GM18508 (cell line): ENCODE results near the gene MRPL23.

Experiments used
- ATAC-seq: cut with Tn5 transposase; IDR thresholded peaks from one replicate; pipeline ENCODE4 v1.9.1; 2021; ENCODE audit warnings: moderate number of reproducible peaks; ENCODE audit not compliant: insufficient read depth, unreplicated experiment

MRPL23 gene

GRCh38 chr11:1920909-1921573 lies 26.1 kb upstream of the MRPL23 start:
- ATAC-seq: no peak

GRCh38 chr11:1921574-1922141 lies 25.5 kb upstream of the MRPL23 start:
- no peak for ATAC-seq

GRCh38 chr11:1922481-1923081 lies 24.6 kb upstream of the MRPL23 start:
- no peak for ATAC-seq

- no peak for ATAC-seq
These were observed 23.8 kb upstream of the MRPL23 start for GRCh38 chr11:1923201-1923956.

GRCh38 chr11:1924181-1924580 lies 23.0 kb upstream of the MRPL23 start:
- ATAC-seq: no peak

GRCh38 chr11:1924646-1925372 lies 22.3 kb upstream of the MRPL23 start:
- no peak for ATAC-seq

- no peak for ATAC-seq
These were observed 21.6 kb upstream of the MRPL23 start for GRCh38 chr11:1925373-1926155.

- no peak for ATAC-seq
These were observed 20.7 kb upstream of the MRPL23 start for GRCh38 chr11:1926156-1927025.

GRCh38 chr11:1927026-1927847 lies 19.9 kb upstream of the MRPL23 start:
- ATAC-seq: no peak

- no peak for ATAC-seq
These were observed 19.2 kb upstream of the MRPL23 start for GRCh38 chr11:1927848-1928469.

GRCh38 chr11:1928470-1928890 lies 18.7 kb upstream of the MRPL23 start:
- no peak for ATAC-seq

GRCh38 chr11:1928891-1929541 lies 18.1 kb upstream of the MRPL23 start:
- ATAC-seq: no peak

GRCh38 chr11:1929621-1930461 lies 17.3 kb upstream of the MRPL23 start:
- ATAC-seq: no peak

- ATAC-seq: no peak
These were observed 16.7 kb upstream of the MRPL23 start for GRCh38 chr11:1930462-1930830.

- no peak for ATAC-seq
These were observed 15.6 kb upstream of the MRPL23 start for GRCh38 chr11:1931341-1932104.

GRCh38 chr11:1932105-1932480 lies 15.0 kb upstream of the MRPL23 start:
- ATAC-seq: no peak
